ENCODE data around the gene SLC35G6.
A peak's percentile ranks its signal among the peaks of the same experiment; 100 is the strongest.
"Not testable (repeated sequence)": the region's sequence is repeated elsewhere in the genome, so short reads cannot be mapped to it uniquely, and the experiment has no call there.

Gene SLC35G6

DNA sequence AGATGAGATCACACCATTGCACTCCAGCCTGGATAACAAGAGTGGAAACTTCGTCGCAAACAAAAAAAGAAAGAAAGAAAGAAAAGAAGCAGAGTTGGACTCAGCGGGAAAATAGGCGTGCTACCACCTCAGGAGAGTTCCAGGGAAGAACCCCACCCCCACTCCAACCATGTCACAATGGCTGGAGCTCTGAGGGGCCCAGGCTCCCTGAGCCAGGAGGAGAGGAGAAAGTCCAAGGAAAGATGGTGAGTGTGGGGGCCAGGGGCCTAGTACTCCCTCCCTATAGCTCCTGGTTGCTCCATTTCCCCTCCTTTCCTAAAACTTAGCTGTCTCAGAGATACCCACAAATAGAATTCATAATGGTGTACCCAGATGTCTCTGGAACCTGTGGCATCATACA lies at the start of gene SLC35G6:
SLC35G6 (plus strand) TSS at position 172 of the 400 bp plus-strand sequence; CDS start at position 243, 71 bp downstream.
- DNase-seq (ENCODE audit: extremely low read depth in 1 of 2, low read depth in 1 of 2) = not testable (repeated sequence)

DNA sequence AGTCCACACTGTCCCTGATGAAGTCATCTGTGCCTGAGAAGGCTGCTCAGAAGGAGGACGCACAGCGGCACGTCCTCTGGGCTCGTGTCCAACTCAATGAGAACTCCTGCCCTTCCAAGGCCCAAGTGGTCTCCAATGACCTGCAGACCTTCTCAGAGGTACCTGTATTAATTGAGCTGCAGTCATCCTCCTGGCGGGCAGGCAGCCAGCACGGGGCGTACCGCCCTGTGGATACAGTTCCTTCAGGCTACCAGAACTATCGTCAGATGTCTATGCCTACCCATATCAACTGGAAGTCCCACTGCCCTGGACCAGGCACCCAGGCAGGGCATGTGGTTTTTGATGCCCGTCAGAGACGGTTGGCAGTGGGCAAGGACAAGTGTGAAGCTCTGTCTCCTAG lies 49.0 kb upstream of the SLC35G6 start:
- DNase-seq (ENCODE audit: extremely low read depth in 1 of 2, low read depth in 1 of 2) = no peak

DNA sequence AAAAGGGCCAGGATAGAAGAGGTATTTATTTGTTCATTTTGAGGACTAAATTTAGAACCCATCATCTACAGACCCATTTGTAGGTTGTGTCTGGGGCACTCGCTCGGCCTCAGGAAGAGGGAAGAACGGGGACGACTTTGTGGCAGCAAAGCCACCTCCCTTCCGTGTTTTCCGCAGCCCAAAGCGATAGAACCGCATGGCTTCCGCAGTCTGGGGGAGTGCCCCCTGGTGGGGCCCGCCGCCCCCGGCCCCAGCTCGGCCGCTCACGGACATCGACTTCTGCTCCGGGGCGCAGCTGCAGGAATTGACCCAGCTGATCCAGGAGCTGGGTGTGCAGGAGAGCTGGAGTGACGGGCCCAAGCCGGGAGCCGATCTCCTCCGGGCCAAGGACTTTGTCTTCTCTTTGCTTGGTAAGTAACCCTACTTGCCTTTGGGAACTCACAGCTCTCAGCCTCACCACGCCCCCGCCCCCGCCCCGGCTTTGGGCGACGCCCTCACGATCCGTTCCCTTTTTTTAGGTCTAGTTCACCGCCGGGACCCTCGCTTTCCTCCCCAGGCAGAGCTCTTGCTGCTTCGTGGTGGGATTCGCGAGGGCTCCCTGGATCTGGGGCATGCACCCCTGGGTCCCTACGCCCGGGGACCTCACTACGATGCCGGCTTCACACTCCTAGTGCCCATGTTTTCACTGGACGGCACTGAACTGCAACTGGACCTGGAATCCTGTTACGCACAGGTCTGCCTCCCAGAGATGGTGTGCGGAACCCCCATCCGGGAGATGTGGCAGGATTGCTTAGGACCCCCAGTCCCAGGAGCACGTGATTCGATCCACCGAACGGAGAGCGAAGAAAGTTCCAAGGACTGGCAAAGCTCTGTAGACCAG lies 45.3 kb upstream of the SLC35G6 start:
- DNase-seq (ENCODE audit: extremely low read depth in 1 of 2, low read depth in 1 of 2) = peak; percentile 30 to 41

DNA sequence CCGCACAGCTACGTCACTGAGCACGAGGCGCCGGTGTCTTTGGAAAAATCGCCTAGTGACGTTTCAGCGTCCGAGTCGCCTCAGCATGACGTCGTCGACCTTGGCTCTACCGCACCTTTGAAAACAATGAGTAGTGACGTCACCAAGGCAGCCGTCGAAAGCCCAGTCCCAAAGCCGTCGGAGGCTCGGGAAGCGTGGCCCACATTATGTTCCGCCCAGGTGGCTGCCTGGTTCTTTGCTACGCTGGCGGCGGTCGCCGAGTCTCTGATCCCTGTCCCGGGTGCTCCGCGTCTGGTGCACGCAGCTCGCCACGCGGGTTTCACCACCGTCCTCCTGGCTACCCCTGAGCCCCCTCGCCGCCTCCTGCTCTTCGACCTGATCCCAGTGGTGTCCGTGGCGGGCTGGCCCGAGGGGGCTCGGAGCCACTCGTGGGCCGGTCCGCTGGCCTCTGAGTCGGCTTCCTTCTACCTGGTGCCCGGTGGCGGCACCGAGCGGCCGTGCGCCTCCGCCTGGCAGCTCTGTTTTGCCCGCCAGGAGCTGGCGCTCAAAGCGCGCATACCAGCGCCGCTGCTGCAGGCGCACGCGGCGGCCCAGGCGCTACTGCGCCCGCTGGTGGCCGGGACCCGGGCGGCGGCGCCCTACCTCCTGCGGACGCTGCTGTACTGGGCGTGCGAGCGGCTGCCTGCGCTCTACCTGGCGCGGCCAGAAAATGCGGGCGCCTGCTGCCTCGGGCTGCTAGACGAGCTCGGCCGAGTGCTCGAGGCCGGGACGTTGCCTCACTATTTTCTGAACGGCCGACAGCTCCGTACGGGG lies 44.5 kb upstream of the SLC35G6 start:
- DNase-seq (ENCODE audit: extremely low read depth in 1 of 2, low read depth in 1 of 2) = peak; percentile 70

DNA sequence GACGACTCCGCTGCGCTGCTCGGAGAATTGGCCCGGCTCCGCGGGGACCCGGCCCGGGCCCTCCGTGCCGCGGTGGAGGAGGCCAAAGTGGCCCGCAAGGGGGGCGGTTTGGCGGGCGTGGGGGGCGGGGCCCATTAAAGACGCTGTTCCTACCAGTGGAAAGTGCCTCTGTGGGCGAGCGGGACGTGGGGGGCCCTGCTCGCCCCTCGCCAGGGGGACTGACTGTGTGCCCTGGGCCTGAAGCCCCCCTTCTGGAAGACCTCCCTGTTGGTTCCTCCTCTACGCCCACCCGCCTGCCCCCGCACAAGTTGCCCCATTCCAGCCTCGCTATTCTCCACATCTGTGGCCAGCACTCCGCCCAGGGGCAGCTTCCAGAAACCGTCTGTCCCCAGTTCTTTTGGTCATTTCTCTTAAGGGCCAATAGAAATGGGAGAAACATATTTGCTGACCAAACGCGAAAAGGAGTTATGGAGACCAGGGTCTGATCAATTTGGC lies 43.8 kb upstream of the SLC35G6 start:
- DNase-seq (ENCODE audit: extremely low read depth in 1 of 2, low read depth in 1 of 2) = no peak

DNA sequence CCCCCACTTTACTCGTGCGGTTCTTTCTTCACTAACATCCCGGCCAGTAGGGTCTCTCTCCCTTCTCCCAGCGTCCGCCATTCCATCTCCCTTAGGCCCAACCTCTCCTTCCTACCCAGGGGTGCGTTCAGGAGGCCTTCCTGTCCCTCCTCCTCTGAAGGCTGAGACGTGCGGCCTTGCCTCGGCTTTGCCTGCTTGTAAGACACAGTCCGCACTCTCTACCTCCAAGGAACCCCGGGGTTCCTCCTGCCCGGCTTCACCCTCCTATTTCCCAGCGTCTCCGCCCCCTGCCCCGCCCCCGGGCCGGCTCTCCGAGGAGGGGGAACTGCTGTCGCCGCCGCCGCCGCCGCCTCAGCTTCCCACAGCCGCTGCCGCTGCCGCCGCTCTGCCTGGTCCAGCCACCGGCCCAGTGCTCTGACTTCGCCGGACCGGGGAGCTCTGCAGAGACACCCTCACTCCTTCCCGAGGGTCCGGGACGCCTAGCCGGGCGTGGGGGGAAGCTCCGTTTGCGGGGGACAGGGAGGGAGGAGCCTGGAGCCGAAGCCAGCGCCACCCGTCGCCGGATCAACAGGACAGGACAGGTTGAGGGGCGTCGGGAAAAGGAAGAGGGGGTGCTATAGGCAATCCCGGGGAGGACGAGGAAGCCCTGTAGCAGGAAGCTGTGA lies 43.2 kb upstream of the SLC35G6 start:
- DNase-seq (ENCODE audit: extremely low read depth in 1 of 2, low read depth in 1 of 2) = peak in 1 of 2 donors; percentile 45

DNA sequence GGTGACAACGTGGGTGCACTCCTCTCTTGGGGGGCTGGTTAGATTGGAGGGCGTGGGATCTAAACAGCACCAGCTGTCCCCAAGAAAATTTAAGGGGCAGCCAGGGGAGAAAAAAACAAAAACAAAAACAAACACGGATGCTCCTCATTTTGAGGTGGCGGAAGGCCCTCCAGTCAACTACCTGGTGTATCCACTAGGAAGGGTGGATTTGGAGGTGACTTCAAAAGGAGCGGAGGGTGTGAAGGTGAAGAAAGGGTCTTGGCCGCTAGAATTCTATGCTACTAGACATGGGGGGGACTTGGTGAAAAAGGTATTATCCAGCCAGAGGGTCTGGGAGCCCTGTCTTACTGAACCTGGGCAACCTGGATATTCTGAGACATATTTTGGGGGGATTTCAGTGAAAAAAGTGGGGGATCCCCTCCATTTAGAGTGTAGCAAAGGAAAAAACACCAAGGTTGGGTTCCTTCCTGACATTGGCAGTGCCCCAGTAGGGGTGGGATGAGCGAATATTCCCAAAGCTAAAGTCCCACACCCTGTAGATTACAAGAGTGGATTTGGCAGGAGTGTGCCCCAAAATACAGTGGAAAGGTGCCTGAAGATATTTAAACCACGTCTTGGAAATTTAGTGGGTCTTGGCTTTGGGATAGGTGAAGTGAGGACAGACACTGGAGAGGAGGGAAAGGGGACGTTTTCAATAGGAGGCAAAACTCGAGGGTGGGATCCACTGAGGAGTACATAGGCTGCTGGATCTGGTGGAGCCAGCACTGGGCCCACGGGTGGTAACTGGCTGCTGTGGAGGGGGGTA lies 42.4 kb upstream of the SLC35G6 start:
- DNase-seq (ENCODE audit: extremely low read depth in 1 of 2, low read depth in 1 of 2) = no peak

DNA sequence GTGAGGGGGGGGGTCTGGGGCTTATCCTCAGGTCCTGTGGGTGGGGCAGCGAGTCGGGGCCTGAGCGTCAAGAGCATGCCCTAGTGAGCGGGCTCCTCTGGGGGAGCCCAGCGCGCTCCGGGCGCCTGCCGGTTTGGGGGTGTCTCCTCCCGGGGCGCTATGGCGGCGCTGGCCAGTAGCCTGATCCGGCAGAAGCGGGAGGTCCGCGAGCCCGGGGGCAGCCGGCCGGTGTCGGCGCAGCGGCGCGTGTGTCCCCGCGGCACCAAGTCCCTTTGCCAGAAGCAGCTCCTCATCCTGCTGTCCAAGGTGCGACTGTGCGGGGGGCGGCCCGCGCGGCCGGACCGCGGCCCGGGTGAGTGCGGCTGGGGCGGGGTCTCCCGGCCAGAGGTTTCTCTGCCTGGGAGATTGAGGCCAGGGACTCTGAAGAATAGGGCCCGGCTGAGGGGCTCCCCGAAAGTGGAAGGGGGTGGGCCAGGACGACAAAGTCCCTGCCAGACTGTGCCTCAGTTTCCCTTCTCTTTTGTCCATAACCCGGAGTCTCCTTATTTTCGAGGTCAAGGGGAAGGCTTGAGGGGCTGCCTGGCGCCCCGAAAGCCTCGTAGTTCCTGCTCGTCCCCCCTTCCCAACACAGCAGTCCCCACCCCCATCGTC lies 41.7 kb upstream of the SLC35G6 start, which contains the start of gene FGF11:
FGF11 (plus strand) TSS at position 51 of the 651 bp plus-strand sequence; CDS start at position 160, 109 bp downstream.
- DNase-seq (ENCODE audit: extremely low read depth in 1 of 2, low read depth in 1 of 2) = no peak

DNA sequence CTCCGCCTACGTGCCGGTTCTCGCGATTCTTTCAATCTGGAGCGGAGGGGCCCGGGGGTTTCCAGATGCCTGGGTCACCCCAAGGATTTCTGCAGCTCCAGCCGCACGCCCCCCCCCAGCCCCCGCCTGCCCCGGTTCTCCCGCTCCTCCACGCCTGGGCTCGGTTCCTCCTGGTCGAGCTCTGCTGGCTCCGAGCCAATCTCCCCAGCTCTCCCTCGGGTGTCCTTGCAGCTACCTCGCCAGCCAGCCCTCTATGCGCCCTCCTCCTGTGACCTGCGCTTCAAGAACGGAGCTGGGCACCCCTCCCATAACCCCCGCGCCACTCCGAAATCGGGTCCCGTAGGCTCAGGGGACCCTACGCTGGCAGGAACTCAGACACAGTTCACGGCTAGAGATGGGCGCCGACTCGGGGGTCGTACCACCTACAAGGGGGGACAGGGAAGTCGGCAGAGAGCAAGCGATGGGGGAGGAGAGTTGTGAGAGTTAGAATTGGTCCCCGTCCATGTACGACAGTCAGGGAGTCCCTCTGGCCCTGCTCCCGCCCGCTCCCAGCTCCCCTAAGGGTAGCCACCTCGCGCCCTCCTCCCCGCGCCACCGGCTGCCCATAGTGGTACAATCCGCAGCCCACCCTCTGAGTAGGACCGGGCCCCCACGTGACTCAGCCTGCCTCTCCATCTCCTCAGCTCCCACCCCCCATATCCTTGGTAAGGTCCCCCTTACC lies 41.0 kb upstream of the SLC35G6 start:
- no peak for DNase-seq (ENCODE audit: extremely low read depth in 1 of 2, low read depth in 1 of 2)

DNA sequence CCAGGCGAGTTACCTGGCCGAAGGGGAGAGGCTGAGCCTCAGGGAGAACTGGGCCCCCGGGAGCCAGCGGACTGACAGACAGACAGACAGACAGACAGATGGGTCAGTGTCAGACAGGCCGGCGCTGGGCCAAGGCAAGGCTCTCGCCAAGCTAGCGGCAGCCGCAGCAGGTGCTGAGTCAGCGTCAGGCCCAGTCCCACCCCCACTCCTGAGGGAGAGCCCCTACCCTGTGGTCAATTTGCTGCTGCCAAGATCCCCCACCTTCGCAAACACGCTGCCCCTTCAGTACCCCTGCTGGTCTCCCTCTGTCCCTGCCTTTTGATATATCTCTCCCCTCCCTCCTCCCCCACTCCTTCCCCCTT lies 40.4 kb upstream of the SLC35G6 start:
- no peak for DNase-seq (ENCODE audit: extremely low read depth in 1 of 2, low read depth in 1 of 2)

DNA sequence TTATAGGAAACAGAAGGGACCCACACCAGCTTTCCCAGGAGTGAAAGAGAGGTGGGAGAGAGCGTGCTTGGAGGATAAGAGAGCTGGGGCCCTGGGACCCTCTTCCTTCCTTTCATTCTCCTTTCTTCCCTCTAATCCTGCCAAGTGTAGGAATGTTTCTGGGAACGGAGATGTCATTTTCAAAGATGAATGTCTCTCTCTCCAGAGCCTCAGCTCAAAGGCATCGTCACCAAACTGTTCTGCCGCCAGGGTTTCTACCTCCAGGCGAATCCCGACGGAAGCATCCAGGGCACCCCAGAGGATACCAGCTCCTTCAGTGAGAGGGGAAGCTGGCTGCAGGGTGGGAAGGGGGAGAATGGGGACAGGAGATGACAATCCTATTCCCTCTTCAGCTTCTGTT lies 40.0 kb upstream of the SLC35G6 start:
- no peak for DNase-seq (ENCODE audit: extremely low read depth in 1 of 2, low read depth in 1 of 2)

DNA sequence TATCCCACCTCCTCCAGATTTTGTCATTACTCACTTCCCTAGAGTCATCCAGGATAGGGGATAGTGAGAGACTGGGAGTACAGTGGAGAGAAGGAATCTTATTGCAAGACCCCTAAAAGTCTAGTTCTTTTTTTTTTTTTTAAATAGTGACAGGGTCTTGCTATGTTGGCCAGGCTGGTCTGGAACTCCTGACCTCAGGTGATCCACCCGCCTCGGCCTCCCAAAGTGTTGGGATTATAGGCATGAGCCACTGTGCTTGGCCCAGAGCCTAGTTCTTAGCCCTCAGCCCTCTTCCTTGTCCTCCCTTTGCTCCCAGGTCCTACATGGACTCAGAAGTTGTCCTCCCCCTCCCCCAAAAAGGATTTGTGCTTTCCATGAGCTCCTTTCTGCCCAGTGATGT lies 39.1 kb upstream of the SLC35G6 start:
- no peak for DNase-seq (ENCODE audit: extremely low read depth in 1 of 2, low read depth in 1 of 2)

DNA sequence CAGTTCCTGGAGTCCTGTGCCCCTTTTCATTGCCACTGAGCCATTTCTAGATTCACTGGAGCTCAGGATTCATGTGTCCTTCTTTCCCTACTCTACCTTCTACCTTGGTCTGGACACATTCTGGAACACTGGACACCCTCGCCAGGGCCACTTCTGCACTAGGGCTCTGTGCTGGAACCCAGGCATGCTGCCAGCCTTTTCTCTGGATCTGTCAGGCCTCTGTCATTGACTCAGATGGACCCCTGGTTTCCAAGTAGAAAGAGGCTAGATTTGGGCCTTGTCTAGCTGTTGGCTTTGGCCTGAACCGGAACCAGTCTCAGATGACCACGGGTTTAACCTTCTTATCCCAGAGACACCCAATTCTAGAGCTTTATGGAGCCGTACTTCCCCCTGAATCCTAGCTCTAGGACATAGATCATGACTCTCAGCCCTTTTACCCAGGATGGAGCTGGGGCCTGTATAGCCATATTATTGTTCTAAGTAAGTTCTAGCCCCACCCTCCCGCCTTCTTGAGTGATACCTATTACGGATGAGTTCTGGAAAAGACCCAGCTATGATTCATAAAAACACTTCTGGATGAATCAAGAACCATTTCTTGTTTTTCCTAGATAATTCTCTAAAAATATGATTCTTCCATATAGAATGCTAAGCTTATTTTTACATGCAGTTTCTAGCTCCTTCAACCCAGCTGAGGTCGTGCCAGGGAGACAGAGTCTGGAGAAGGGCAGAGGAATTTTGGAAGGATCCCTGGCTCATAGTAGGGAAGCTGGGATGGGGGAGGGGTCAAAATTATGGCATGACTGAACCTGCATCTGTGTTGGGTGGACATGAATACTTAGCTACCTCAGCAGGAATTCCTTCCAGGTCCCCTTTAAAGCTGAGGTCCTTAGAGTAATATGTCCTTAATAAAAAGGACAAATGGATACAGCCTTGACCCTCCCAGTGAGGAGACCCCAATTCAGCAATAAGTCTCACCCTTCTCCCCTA lies 37.5 kb upstream of the SLC35G6 start:
- no peak for DNase-seq (ENCODE audit: extremely low read depth in 1 of 2, low read depth in 1 of 2)

DNA sequence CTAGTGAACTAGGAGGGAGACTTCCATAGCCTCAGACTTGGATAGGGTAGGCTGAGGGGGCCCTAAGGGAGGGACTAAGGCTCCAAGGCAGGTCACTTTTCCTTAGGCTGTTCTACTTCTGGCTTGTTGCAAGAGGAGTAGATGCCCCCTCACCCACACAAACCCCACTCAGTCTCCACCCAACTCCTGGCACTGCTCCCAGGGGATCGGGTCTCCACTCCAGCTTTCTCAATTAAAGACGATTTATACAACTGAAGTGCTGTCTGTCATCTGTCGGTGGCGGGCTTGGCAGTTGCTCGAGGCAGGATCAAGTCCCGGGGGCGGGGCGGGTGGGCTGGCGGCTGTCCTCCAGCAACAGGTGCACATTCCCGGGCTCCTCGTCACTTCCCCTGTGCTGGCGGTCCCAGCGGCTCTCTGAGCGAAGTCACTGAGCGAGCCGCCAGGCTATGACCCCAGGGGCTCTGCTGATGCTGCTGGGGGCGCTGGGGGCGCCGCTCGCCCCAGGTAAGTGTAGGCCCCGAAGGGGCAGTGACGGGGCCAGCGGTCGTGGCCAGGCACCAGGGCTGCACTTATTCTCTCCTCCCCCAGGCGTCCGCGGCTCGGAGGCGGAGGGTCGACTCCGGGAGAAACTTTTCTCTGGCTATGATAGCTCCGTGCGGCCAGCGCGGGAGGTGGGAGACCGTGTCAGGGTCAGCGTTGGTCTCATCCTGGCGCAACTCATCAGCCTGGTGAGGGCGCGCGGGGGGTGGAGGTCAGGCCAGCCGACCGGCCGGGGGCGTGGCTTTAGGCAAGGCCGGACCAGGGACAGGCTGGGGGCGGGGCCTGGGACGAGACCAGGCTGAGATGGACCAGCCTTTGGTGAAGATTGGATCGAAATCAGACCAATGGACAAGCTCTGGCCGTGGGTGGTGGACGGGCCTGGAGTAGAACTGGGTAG lies 36.3 kb upstream of the SLC35G6 start, which contains the start of gene CHRNB1:
CHRNB1 (plus strand) TSS at position 380 of the 937 bp plus-strand sequence; CDS start at position 447, 67 bp downstream.
- no peak for DNase-seq (ENCODE audit: extremely low read depth in 1 of 2, low read depth in 1 of 2)

DNA sequence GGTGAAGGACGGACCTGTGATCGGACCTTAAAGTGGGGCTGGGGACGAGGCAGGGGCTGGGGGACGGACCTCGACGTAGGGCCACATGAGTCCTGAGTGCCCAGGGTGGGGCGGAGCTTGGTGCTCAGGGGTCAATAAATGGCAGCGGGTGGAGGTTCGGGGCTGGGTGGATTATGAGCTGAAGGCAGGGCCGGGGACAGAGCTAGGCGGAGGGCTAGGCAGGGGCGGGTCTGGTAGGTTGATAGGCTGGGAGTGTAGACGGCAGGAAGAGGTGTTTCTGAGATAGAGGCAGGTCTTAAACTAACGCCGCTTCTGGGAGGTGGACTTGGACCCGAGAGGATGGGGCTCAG lies 35.7 kb upstream of the SLC35G6 start:
- DNase-seq (ENCODE audit: extremely low read depth in 1 of 2, low read depth in 1 of 2) = no peak

DNA sequence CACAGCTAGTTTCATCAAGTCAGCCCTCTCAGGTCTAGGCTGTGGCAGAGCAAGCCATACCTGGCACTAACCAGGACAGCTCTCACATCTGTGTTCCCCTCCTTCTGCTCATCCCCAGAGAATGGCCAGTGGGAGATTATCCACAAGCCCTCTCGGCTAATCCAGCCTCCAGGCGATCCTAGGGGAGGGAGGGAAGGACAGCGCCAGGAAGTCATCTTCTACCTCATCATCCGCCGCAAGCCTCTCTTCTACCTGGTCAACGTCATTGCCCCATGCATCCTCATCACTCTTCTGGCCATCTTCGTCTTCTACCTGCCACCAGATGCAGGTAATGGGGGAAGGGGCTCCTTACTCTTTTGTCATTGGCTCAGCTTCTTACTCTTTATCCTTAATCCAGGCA lies 32.8 kb upstream of the SLC35G6 start:
- no peak for DNase-seq (ENCODE audit: extremely low read depth in 1 of 2, low read depth in 1 of 2)
